ENCODE results near the gene SNU13.
"Not testable (repeated sequence)": the region's sequence is repeated elsewhere in the genome, so short reads cannot be mapped to it uniquely, and the experiment has no call there.

Gene SNU13

GRCh38 chr22:41638124-41638523, 50.5 kb downstream of the SNU13 start:
- TF ChIP-seq CTCF (IDR thresholded peaks at IDR 0.05) = no peak
- Histone ChIP-seq H3K36me3 (ENCODE audit: control insufficient read depth, insufficient read depth, low read length) (no peaks in the 10 kb centered on the region), H3K4me1 (no peaks in the 10 kb centered on the region), H3K27ac (no peak overlapping the region), H3K4me3 (ENCODE audit: low read depth, low read length) (no peak overlapping the region), H3K79me2 (peaks cover 3% of the 10 kb centered on the region), H2AFZ (no peak overlapping the region), H3K4me2 (ENCODE audit: low read length) (no peak overlapping the region), H3K9me3 (ENCODE audit: control insufficient read depth, low read length) (no peaks in the 10 kb centered on the region), H3K9ac (no peak overlapping the region), H3K27me3 (ENCODE audit: control insufficient read depth, insufficient read depth, low read length) (no peaks in the 10 kb centered on the region)

GRCh38 chr22:41637623-41638022, 51.0 kb downstream of the SNU13 start:
- not testable (repeated sequence) for H3K79me2 ChIP-seq

GRCh38 chr22:41636467-41636866, 52.2 kb downstream of the SNU13 start:
- Histone ChIP-seq H3K27me3 (ENCODE audit: control insufficient read depth, insufficient read depth, low read length) (no peaks in the 10 kb centered on the region), H3K36me3 (ENCODE audit: control insufficient read depth, insufficient read depth, low read length) (no peaks in the 10 kb centered on the region), H3K4me2 (ENCODE audit: low read length) (no peak overlapping the region), H3K9me3 (ENCODE audit: control insufficient read depth, low read length) (no peaks in the 10 kb centered on the region), H3K27ac (no peak overlapping the region), H3K4me1 (no peaks in the 10 kb centered on the region), H3K79me2 (peaks cover 2% of the 10 kb centered on the region), H3K4me3 (ENCODE audit: low read depth, low read length) (no peak overlapping the region), H3K9ac (no peak overlapping the region), H2AFZ (no peak overlapping the region)
- TF ChIP-seq CTCF (IDR thresholded peaks at IDR 0.05) = no peak

More at GRCh38 chr22:41637623-41638022, 51.0 kb downstream of the SNU13 start:
- not testable (repeated sequence) for H3K27me3 ChIP-seq (ENCODE audit: control insufficient read depth, insufficient read depth, low read length); H3K27ac ChIP-seq; H2AFZ ChIP-seq; H3K4me2 ChIP-seq (ENCODE audit: low read length); H3K9me3 ChIP-seq (ENCODE audit: control insufficient read depth, low read length); H3K4me3 ChIP-seq (ENCODE audit: low read depth, low read length); H3K4me1 ChIP-seq; H3K9ac ChIP-seq; H3K36me3 ChIP-seq (ENCODE audit: control insufficient read depth, insufficient read depth, low read length)

GRCh38 chr22:41634610-41635009, 54.1 kb downstream of the SNU13 start:
- H3K9me3 ChIP-seq (ENCODE audit: control insufficient read depth, low read length); H3K4me2 ChIP-seq (ENCODE audit: low read length); H3K27me3 ChIP-seq (ENCODE audit: control insufficient read depth, insufficient read depth, low read length); H3K27ac ChIP-seq; H2AFZ ChIP-seq; H3K4me3 ChIP-seq (ENCODE audit: low read depth, low read length); H3K79me2 ChIP-seq; H3K9ac ChIP-seq; H3K36me3 ChIP-seq (ENCODE audit: control insufficient read depth, insufficient read depth, low read length); H3K4me1 ChIP-seq: not testable (repeated sequence)

- H3K27me3 ChIP-seq (ENCODE audit: control insufficient read depth, insufficient read depth, low read length); H3K4me3 ChIP-seq (ENCODE audit: low read depth, low read length); H3K79me2 ChIP-seq; H3K4me1 ChIP-seq; H2AFZ ChIP-seq; H3K36me3 ChIP-seq (ENCODE audit: control insufficient read depth, insufficient read depth, low read length); H3K9ac ChIP-seq; H3K4me2 ChIP-seq (ENCODE audit: low read length); H3K27ac ChIP-seq; H3K9me3 ChIP-seq (ENCODE audit: control insufficient read depth, low read length): not testable (repeated sequence)
Measured at GRCh38 chr22:41631615-41632014, 57.1 kb downstream of the SNU13 start.

GRCh38 chr22:41631115-41631514, 57.6 kb downstream of the SNU13 start:
- not testable (repeated sequence) for H3K36me3 ChIP-seq (ENCODE audit: control insufficient read depth, insufficient read depth, low read length); H3K4me2 ChIP-seq (ENCODE audit: low read length); H3K27me3 ChIP-seq (ENCODE audit: control insufficient read depth, insufficient read depth, low read length); H3K9me3 ChIP-seq (ENCODE audit: control insufficient read depth, low read length); H3K4me3 ChIP-seq (ENCODE audit: low read depth, low read length); H3K9ac ChIP-seq; H2AFZ ChIP-seq; H3K79me2 ChIP-seq; H3K27ac ChIP-seq; H3K4me1 ChIP-seq

- no peak for TF ChIP-seq CTCF (IDR thresholded peaks at IDR 0.05)
Measured at GRCh38 chr22:41625577-41625976, 63.1 kb downstream of the SNU13 start.

More at GRCh38 chr22:41625577-41625976, 63.1 kb downstream of the SNU13 start:
- H3K36me3 ChIP-seq (ENCODE audit: control insufficient read depth, insufficient read depth, low read length) = no peaks in the 10 kb centered on the region
- no peak overlapping the region for H3K27ac ChIP-seq
- H3K4me2 ChIP-seq (ENCODE audit: low read length) = no peak overlapping the region
- H3K79me2 ChIP-seq = peaks cover 31% of the 10 kb centered on the region
- no peak overlapping the region for H3K9ac ChIP-seq
- H3K9me3 ChIP-seq (ENCODE audit: control insufficient read depth, low read length) = no peaks in the 10 kb centered on the region
- H3K4me3 ChIP-seq (ENCODE audit: low read depth, low read length) = no peak overlapping the region
- no peaks in the 10 kb centered on the region for H3K27me3 ChIP-seq (ENCODE audit: control insufficient read depth, insufficient read depth, low read length)
- peaks cover 4% of the 10 kb centered on the region for H3K4me1 ChIP-seq
- no peak overlapping the region for H2AFZ ChIP-seq
